ENCODE measurements around the gene EXOC4. TPM values are rescaled to one million over a fixed set of nuclear protein-coding genes. Genes with fewer than 3 reads are reported as not detected.

The EXOC4 gene
- total and polyA plus RNA-seq, 2 of the 8 experiments (the other 6 are each of a cell fraction or from before 2014, with no cell fraction given), result 27.0 to 67.3 TPM

- Histone ChIP-seq H2BK20ac (ENCODE audit: low read length) (no peak overlapping the region), H3K9ac (replicated peaks in 1 of 4; ENCODE audit: extremely low read depth in 1 of 4, low read depth in 3 of 4, low read length in 3 of 4) (no peak overlapping the region), H3K14ac (ENCODE audit: insufficient read length) (no peak overlapping the region), H3K23ac (ENCODE audit: insufficient read length) (no peak overlapping the region), H3K4me2 (ENCODE audit: insufficient read depth in 1 of 2, low read depth in 2 of 2, low read length in 2 of 2) (no peak overlapping the region), H3K56ac (replicated peaks; ENCODE audit: insufficient read length, low read depth, low read length) (no peak overlapping the region), H3K9me3 (ENCODE audit: insufficient read depth in 2 of 2, low read depth in 1 of 2, low read length in 1 of 2) (no peaks in the 10 kb centered on the region), H3K23me2 (ENCODE audit: low read depth, low read length) (no peaks in the 10 kb centered on the region), H2BK12ac (ENCODE audit: low read depth, low read length) (no peak overlapping the region), H4K5ac (ENCODE audit: insufficient read length, low read depth, low read length) (no peak overlapping the region), H4K20me1 (replicated peaks in 1 of 2; ENCODE audit: control insufficient read depth in 1 of 2, insufficient read depth in 2 of 2, low read length in 2 of 2) (no peaks in the 10 kb centered on the region), H4K91ac (replicated peaks; ENCODE audit: insufficient read length, low read length) (no peak overlapping the region), H4K8ac (ENCODE audit: extremely low read depth, insufficient read depth, low read length) (no peak overlapping the region), H2BK15ac (ENCODE audit: low read length) (no peak overlapping the region), H3K79me1 (ENCODE audit: low read depth, low read length) (no peaks in the 10 kb centered on the region), H2AFZ (ENCODE audit: low read length) (no peak overlapping the region), H2BK120ac (replicated peaks; ENCODE audit: low read depth, low read length) (no peak overlapping the region), H2BK5ac (ENCODE audit: low read depth, low read length) (no peak overlapping the region), H2AK5ac (ENCODE audit: low read depth, low read length) (no peak overlapping the region), H3K4me3 (ENCODE audit: extremely low read depth in 1 of 4, insufficient read depth in 2 of 4, low read depth in 3 of 4, low read length in 4 of 4) (no peak overlapping the region), H3K18ac (ENCODE audit: extremely low read depth, low read length) (no peak overlapping the region), H3K27me3 (replicated peaks in 1 of 4; ENCODE audit: control insufficient read depth in 3 of 4, extremely low read depth in 1 of 4, insufficient read depth in 3 of 4, low read length in 3 of 4) (no peaks in the 10 kb centered on the region), H3K4me1 (replicated peaks in 1 of 4; ENCODE audit: control insufficient read depth in 3 of 4, insufficient read depth in 4 of 4, low read length in 3 of 4) (peaks cover 0 to 2% (median 0%) of the 10 kb centered on the region in 4 experiments; a peak in 2 of 7 replicates), H3K4ac (replicated peaks; ENCODE audit: insufficient read length, low read depth, low read length) (no peak overlapping the region), H3K36me3 (ENCODE audit: control insufficient read depth in 2 of 4, insufficient read depth in 4 of 4, low read length in 3 of 4) (no peaks in the 10 kb centered on the region), H3K27ac (ENCODE audit: low read depth, low read length) (no peak overlapping the region), H3K79me2 (ENCODE audit: control insufficient read depth in 1 of 2, insufficient read depth in 2 of 2, low read length in 2 of 2) (no peaks in the 10 kb centered on the region)
- no peak for DNase-seq (ENCODE audit: low read depth in 1 of 2, low spot score in 2 of 2)
- WGBS, 2 experiments (ENCODE audit: extremely low coverage in 1 of 2, insufficient coverage in 1 of 2, insufficient read length in 1 of 2, insufficient replicate concordance in 2 of 2, low coverage in 1 of 2, low lambda C conversion rate in 2 of 2, missing lambda C conversion rate in 1 of 2), result 92% methylated on average over 4 of the region's 4 CpGs; no CpG with 5 or more reads in 1 of the 2 experiments
- FAIRE-seq, result no peak
- ChIA-PET CTCF (ENCODE audit: partially characterized antibody) (interaction anchor here (0.7 kb wide), 1 partner anchor 647 kb away, joined by 3 read pairs; no protein-coding TSS in a partner anchor), POLR2A (ENCODE audit: partially characterized antibody) (no interaction called here)
- no peak for TF ChIP-seq FOSL1 (IDR thresholded peaks at IDR 0.05; ENCODE audit: insufficient read depth, low read depth, low read length)
- TF ChIP-seq TAF7 (optimal IDR thresholded peaks at IDR 0.05; ENCODE audit: borderline replicate concordance, low read depth, low read length), result no peak
- TF ChIP-seq, protein P1, sequence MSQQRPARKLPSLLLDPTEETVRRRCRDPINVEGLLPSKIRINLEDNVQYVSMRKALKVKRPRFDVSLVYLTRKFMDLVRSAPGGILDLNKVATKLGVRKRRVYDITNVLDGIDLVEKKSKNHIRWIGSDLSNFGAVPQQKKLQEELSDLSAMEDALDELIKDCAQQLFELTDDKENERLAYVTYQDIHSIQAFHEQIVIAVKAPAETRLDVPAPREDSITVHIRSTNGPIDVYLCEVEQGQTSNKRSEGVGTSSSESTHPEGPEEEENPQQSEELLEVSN (IDR thresholded peaks at IDR 0.05), result no peak
- no peak for TF ChIP-seq TCF12 (IDR thresholded peaks at IDR 0.05; ENCODE audit: low read depth, low read length)
- no peak for TF ChIP-seq SIN3A (conservative IDR thresholded peaks at IDR 0.05 in 1 of 2, IDR thresholded peaks at IDR 0.05 in 1 of 2; ENCODE audit: low read depth in 1 of 2, low read length in 2 of 2)
- TF ChIP-seq, protein P2, sequence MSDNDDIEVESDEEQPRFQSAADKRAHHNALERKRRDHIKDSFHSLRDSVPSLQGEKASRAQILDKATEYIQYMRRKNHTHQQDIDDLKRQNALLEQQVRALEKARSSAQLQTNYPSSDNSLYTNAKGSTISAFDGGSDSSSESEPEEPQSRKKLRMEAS (IDR thresholded peaks at IDR 0.05), result no peak
- no peak for TF ChIP-seq EP300 (IDR thresholded peaks at IDR 0.05; ENCODE audit: borderline replicate concordance in 1 of 2, low read depth in 2 of 2, low read length in 2 of 2)
- no peak for TF ChIP-seq SP1 (IDR thresholded peaks at IDR 0.05; ENCODE audit: low read depth, low read length)
- TF ChIP-seq SP4 (IDR thresholded peaks at IDR 0.05; ENCODE audit: low read length), result no peak
- TF ChIP-seq GABPA (IDR thresholded peaks at IDR 0.05; ENCODE audit: borderline replicate concordance, insufficient read depth, low read length), result no peak
- TF ChIP-seq NRF1 (IDR thresholded peaks at IDR 0.05; ENCODE audit: low read depth, low read length), result no peak
- TF ChIP-seq SRF (IDR thresholded peaks at IDR 0.05; ENCODE audit: low read depth, low read length), result no peak
- TF ChIP-seq RBBP5 (IDR thresholded peaks at IDR 0.05; ENCODE audit: borderline replicate concordance, low read depth, low read length), result no peak
- no peak for TF ChIP-seq TAF1 (IDR thresholded peaks at IDR 0.05; ENCODE audit: low read depth, low read length)
Measured at GRCh38 chr7:133662276-133662675, 409.4 kb downstream of the EXOC4 start.
